Spleen (tissue), 11 donors: Measurements from ENCODE around the gene SCN7A. TPM values are rescaled to one million over a fixed set of nuclear protein-coding genes. Genes with fewer than 3 reads are reported as not detected.

ENCODE experiments used
- DNase-seq: peaks from one replicate; pipeline ENCODE4 v3.0.0-alpha.2; 2020
- H3K27ac ChIP-seq, 8 donors: fragments of 200-600 bp; sonication (generic) in 7 of 8; 1 replicate in 4 of 8; 2 replicates in 4 of 8; pipeline versions ENCODE4 v1.5.0 to v1.8.0; 2016 to 2021; ENCODE audit warnings: inconsistent platforms in 4 of 8, mild to moderate bottlenecking in 4 of 8, moderate library complexity in 1 of 8
- H3K27me3 ChIP-seq, 7 donors: fragments of 200-600 bp; sonication (generic) in 6 of 7; replicated peaks in 1 of 7; 1 replicate in 4 of 7; 2 replicates in 3 of 7; pipeline versions ENCODE4 v1.5.0 to v1.8.0; 2016 to 2021; ENCODE audit warnings: inconsistent platforms in 3 of 7, mild to moderate bottlenecking in 1 of 7
- H3K36me3 ChIP-seq, 6 donors: fragments of 200-600 bp; sonication (generic) in 5 of 6; 1 replicate in 4 of 6; 2 replicates in 2 of 6; pipeline versions ENCODE4 v1.5.0 to v1.8.0; 2016 to 2021; ENCODE audit warnings: inconsistent platforms in 2 of 6
- H3K4me1 ChIP-seq, 6 donors: fragments of 200-600 bp; sonication (generic) in 5 of 6; 1 replicate in 3 of 6; 2 replicates in 3 of 6; pipeline versions ENCODE4 v1.5.0 to v1.8.0; 2016 to 2021; ENCODE audit warnings: inconsistent platforms in 3 of 6
- H3K4me3 ChIP-seq, 8 donors: fragments of 200-600 bp; sonication (generic) in 7 of 8; 1 replicate in 4 of 8; 2 replicates in 4 of 8; pipeline versions ENCODE4 v1.5.0 to v1.8.0; 2016 to 2021; ENCODE audit warnings: inconsistent platforms in 4 of 8, mild to moderate bottlenecking in 4 of 8, moderate library complexity in 2 of 8
- H3K9me3 ChIP-seq, 8 donors: fragments of 200-600 bp; sonication (generic) in 7 of 8; 1 replicate in 4 of 8; 2 replicates in 4 of 8; pipeline versions ENCODE4 v1.5.0 to v1.8.0; 2016 to 2021; ENCODE audit warnings: inconsistent platforms in 4 of 8
- POLR2A ChIP-seq, 3 donors: fragments of 450-650 bp; IDR thresholded peaks; one replicate each; pipeline ENCODE4 v1.5.1; 2017; ENCODE audit warnings: antibody characterized with exemption in 3 of 3, mild to moderate bottlenecking in 1 of 3
- POLR2AphosphoS5 ChIP-seq, 3 donors: sonication (generic); formaldehyde crosslinking; IDR thresholded peaks; one replicate each; pipeline ENCODE4 v1.5.1; 2017; ENCODE audit warnings: antibody characterized with exemption in 3 of 3
- WGBS, 5 donors: extraction: QIAGEN DNeasy Blood & Tissue Kit in 3 of 5; methylation state at CpG; one replicate each; pipeline versions ENCODE4 v1.1.5 to v1.1.7; 2013 to 2018; 5-methylcytosine and 5-hydroxymethylcytosine counted together
- intact Hi-C: fragments of 100-400 bp; cut with DNase I; formaldehyde crosslinking; loops from one replicate; pipeline ENCODE4 v1.15.0; 2023; ENCODE audit warnings: low total_unique reads
- polyA plus RNA-seq, 3 donors: library from polyadenylated mRNA; stranded (reverse); fragments of 200-250 nt; gene quantifications; one replicate each; pipeline ENCODE4 v1.2.1, GENCODE V29; 2013
- total RNA-seq, 7 donors: library from RNA; depleted of rRNA in 3 of 7; stranded (reverse); fragments of >200 nt in 3 of 7; fragmentation: NEBNext Ultra II Directional in 4 of 7; extraction: Animal tissue kit (Norgen Biotek cat#: 25700) in 4 of 7; gene quantifications; one replicate each; pipeline versions ENCODE4 v1.1.0 to v1.2.1, GENCODE V29; 2016 to 2021
- TF ChIP-seq, protein P1 (sequence below), 11 experiments: fragments of 200-600 bp in 7 of 11; fragments of 450-650 bp in 4 of 11; sonication (generic) in 4 of 11; IDR thresholded peaks in 8 of 11; conservative IDR thresholded peaks in 3 of 11; 1 replicate in 7 of 11; 2 replicates in 4 of 11; pipeline versions ENCODE4 v1.4.0 to v1.8.0; 2016 to 2021; ENCODE audit warnings: antibody characterized with exemption in 11 of 11, inconsistent platforms in 4 of 11, mild to moderate bottlenecking in 1 of 11
- donor health status: healthy with polysubstance abuse.
- donor health status: DM: no; HTN: no; CAD: no; lungs with moderate emphysema.
- donor health status: DM: no; HTN: no; CAD: no.
- donor health status: Bipolar disorder and iron deficiency.
- donor health status: healthy.
- donor health status: DM: no; HTN: no; CAD: no.
- donor health status: DM: yes; HTN: yes; CAD: no.

SCN7A gene
- total and polyA plus RNA-seq, 10 donors = 0.15 to 10.6 (median 1.3) TPM

DNA sequence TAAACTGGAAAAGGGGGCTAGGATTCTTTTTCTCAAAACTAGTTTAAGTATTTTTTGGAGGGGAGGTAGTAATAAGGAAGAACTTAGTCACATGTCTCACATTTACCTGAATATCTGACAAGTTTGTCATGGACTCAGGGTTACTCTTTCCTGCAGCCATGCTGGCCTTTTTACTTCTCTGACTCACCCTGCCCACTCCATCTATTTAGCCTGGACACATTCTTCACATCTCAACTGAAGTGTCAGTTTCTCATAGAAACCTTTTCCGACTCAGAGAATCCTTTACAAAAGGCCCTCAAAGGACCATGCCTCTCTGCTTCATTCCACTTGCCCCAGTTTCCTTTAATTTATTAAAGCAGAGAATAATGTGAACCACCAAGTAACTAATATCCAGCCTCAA, 42.6 kb downstream of the SCN7A start:
- WGBS, 5 donors = 84 to 95% (median 88%) methylated on average over 1 of the region's 1 CpG
- no peaks in the 10 kb centered on the region for H3K4me1 ChIP-seq
- DNase-seq = no peak
- H3K36me3 ChIP-seq = no peaks in the 10 kb centered on the region
- H3K4me3 ChIP-seq = no peak overlapping the region
- no peak overlapping the region for H3K27ac ChIP-seq
- peaks cover 0 to 7% (median 0%) of the 10 kb centered on the region in 8 donors for H3K9me3 ChIP-seq
- H3K27me3 ChIP-seq = no peaks in the 10 kb centered on the region
- TF ChIP-seq POLR2A (IDR thresholded peaks at IDR 0.05) (no peak), POLR2AphosphoS5 (IDR thresholded peaks at IDR 0.05) (no peak)
- TF ChIP-seq, protein P1, sequence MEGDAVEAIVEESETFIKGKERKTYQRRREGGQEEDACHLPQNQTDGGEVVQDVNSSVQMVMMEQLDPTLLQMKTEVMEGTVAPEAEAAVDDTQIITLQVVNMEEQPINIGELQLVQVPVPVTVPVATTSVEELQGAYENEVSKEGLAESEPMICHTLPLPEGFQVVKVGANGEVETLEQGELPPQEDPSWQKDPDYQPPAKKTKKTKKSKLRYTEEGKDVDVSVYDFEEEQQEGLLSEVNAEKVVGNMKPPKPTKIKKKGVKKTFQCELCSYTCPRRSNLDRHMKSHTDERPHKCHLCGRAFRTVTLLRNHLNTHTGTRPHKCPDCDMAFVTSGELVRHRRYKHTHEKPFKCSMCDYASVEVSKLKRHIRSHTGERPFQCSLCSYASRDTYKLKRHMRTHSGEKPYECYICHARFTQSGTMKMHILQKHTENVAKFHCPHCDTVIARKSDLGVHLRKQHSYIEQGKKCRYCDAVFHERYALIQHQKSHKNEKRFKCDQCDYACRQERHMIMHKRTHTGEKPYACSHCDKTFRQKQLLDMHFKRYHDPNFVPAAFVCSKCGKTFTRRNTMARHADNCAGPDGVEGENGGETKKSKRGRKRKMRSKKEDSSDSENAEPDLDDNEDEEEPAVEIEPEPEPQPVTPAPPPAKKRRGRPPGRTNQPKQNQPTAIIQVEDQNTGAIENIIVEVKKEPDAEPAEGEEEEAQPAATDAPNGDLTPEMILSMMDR (IDR thresholded peaks at IDR 0.05 in 8 of 11, conservative IDR thresholded peaks at IDR 0.05 in 3 of 11) = no peak
- intact Hi-C loops = no loop called here

DNA sequence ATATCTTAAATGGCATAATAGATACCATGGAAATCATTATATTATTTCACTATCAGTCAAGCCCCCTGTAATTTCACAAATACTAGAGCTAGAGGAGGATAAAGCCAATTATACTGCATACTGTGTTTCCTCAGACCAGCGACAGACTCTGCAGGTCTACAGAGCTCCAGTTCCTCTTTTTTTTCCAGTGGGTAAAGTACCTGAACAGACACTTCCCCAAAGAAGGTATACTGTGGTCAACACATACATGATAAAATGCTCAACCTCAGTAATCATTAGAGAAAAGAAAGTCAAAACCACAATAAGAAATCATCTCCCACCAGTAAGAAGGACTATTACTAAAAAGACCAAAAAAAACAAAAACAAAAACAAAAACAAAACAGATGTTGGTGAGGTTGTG, 44.6 kb downstream of the SCN7A start:
- 7 to 32% (median 22%) methylated on average over 1 of the region's 1 CpG for WGBS, 5 donors
- no peak overlapping the region for H3K4me3 ChIP-seq
- no peaks in the 10 kb centered on the region for H3K4me1 ChIP-seq
- H3K27me3 ChIP-seq = no peaks in the 10 kb centered on the region
- H3K36me3 ChIP-seq = no peaks in the 10 kb centered on the region
- intact Hi-C loops = no loop called here
- no peak overlapping the region for H3K27ac ChIP-seq
- no peaks in the 10 kb centered on the region for H3K9me3 ChIP-seq
- TF ChIP-seq POLR2A (IDR thresholded peaks at IDR 0.05) (no peak), POLR2AphosphoS5 (IDR thresholded peaks at IDR 0.05) (no peak)
- TF ChIP-seq, protein P1 (IDR thresholded peaks at IDR 0.05 in 8 of 11, conservative IDR thresholded peaks at IDR 0.05 in 3 of 11) = no peak
- DNase-seq = no peak

DNA sequence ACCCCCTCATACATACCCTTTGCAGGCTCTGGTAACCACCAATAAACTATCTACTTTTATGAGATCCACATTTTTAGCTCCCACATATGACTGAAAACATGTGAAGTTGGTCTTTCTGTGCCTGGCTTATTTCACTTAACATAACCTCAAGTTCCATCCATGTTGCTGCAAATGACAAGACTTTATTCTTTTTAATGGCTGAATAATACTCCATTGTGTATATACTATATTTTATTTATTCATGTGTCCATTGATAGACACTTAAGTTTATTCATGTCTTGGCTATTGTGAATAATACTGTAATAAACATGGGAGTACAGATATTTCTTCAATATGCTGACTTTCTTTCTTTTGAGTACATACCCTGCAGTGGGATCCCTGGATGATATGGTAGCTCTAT, 45.9 kb downstream of the SCN7A start:
- no peaks in the 10 kb centered on the region for H3K36me3 ChIP-seq
- no peak for DNase-seq
- no peaks in the 10 kb centered on the region for H3K9me3 ChIP-seq
- H3K4me3 ChIP-seq = no peak overlapping the region
- H3K27me3 ChIP-seq = no peaks in the 10 kb centered on the region
- H3K4me1 ChIP-seq = no peaks in the 10 kb centered on the region
- TF ChIP-seq, protein P1 (IDR thresholded peaks at IDR 0.05 in 8 of 11, conservative IDR thresholded peaks at IDR 0.05 in 3 of 11) = no peak
- intact Hi-C loops = no loop called here
- H3K27ac ChIP-seq = no peak overlapping the region

DNA sequence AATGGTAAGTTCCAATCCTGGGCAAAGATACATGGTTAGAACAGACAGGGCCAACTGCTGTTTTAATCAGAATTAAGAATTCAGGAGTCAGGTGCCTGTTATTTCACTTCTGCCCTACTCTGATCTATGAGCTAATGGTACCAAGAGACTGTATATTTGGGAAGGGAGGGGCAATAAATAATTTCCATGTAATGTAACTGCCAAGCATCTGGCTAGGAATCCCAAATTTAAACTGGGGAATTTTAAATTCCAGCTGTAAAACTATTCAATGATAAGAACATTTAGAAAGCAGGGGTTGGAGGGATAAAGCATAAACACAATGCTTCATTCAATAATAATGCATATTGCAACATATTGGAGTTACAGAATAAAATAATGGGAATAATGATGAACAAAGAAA, 49.7 kb downstream of the SCN7A start:
- TF ChIP-seq POLR2A (IDR thresholded peaks at IDR 0.05) = no peak
- TF ChIP-seq POLR2AphosphoS5 (IDR thresholded peaks at IDR 0.05) = no peak
- TF ChIP-seq, protein P1 (IDR thresholded peaks at IDR 0.05 in 8 of 11, conservative IDR thresholded peaks at IDR 0.05 in 3 of 11) = no peak
- H3K9me3 ChIP-seq = no peaks in the 10 kb centered on the region
- H3K36me3 ChIP-seq = no peaks in the 10 kb centered on the region
- no peak overlapping the region for H3K27ac ChIP-seq
- no peaks in the 10 kb centered on the region for H3K4me1 ChIP-seq
- intact Hi-C loops = no loop called here
- no peak for DNase-seq
- H3K4me3 ChIP-seq = no peak overlapping the region
- no peaks in the 10 kb centered on the region for H3K27me3 ChIP-seq
